IMR-90 (cell line): ENCODE results near the gene ABI3BP. TPM values are rescaled to one million over a fixed set of nuclear protein-coding genes. Genes with fewer than 3 reads are reported as not detected.

Source experiments
- ATAC-seq: fragments of 200-7000 bp; cut with Tn5 transposase; 2 replicates; pipeline ENCODE4 v1.9.1; 2020; ENCODE audit warnings: low read depth, mild to moderate bottlenecking, moderate library complexity
- BruUV-seq: library from RNA; stranded (reverse); fragments of 400-500 nt; replicated peaks from 2 replicates; lab custom pipeline; 2021; lab: Mats Ljungman, UMichigan
- CTCF ChIA-PET: fragments of 300-600 bp; formaldehyde crosslinking; extraction: SDS; loops from one replicate; lab custom pipeline; 2021; ENCODE audit warnings: antibody characterized with exemption; lab: Yijun Ruan, JAX
- POLR2A ChIA-PET: fragments of 300-600 bp; sonication (Branson Sonifier 250); formaldehyde crosslinking; loops from one replicate; lab custom pipeline; 2022; ENCODE audit warnings: antibody characterized with exemption; ENCODE audit not compliant: unreplicated experiment; lab: Charles Lee
- DNase-seq: peaks from one replicate; pipeline ENCODE4 v3.0.0; 2013
- H2AFZ ChIP-seq: replicated peaks from 2 replicates; pipeline ENCODE3; 2013; ENCODE audit warnings: low read length, mild to moderate bottlenecking; ENCODE audit not compliant: poor library complexity
- H2AK5ac ChIP-seq: 2 replicates; pipeline ENCODE4 v1.6.1; 2013; ENCODE audit warnings: low read depth, low read length, inconsistent platforms
- H2AK9ac ChIP-seq: replicated peaks from 2 replicates; pipeline ENCODE3; 2013; ENCODE audit warnings: mild to moderate bottlenecking, low read depth, low read length, moderate library complexity; ENCODE audit not compliant: poor library complexity
- H2BK120ac ChIP-seq: 2 replicates; pipeline ENCODE4 v1.6.1; 2013; ENCODE audit warnings: low read depth, low read length, inconsistent platforms
- H2BK15ac ChIP-seq: 3 replicates; pipeline ENCODE4 v1.6.1; 2013; ENCODE audit warnings: low read depth, low read length, inconsistent platforms
- H2BK20ac ChIP-seq: 2 replicates; pipeline ENCODE4 v1.6.1; 2013; ENCODE audit warnings: low read depth, mild to moderate bottlenecking, inconsistent platforms, low read length, moderate library complexity
- H2BK5ac ChIP-seq: 2 replicates; pipeline ENCODE4 v1.6.1; 2013; ENCODE audit warnings: mild to moderate bottlenecking, low read depth, low read length, inconsistent platforms; ENCODE audit not compliant: poor library complexity, severe bottlenecking
- H3K14ac ChIP-seq: replicated peaks from 2 replicates; pipeline ENCODE4 v1.6.1; 2013; ENCODE audit warnings: low read depth, low read length, inconsistent platforms
- H3K18ac ChIP-seq: 2 replicates; pipeline ENCODE4 v1.6.1; 2013; ENCODE audit warnings: low read depth, low read length, control low read depth
- H3K23ac ChIP-seq: 2 replicates; pipeline ENCODE4 v1.6.1; 2013; ENCODE audit warnings: low read depth, low read length, inconsistent platforms
- H3K27ac ChIP-seq: 2 replicates; pipeline ENCODE4 v1.5.1; 2013; ENCODE audit warnings: mild to moderate bottlenecking, control low read depth, low read length; ENCODE audit not compliant: insufficient read depth
- H3K27me3 ChIP-seq: 2 replicates; pipeline ENCODE4 v1.6.1; 2013; ENCODE audit warnings: low read length; ENCODE audit not compliant: control insufficient read depth, insufficient read depth
- H3K36me3 ChIP-seq: 2 replicates; pipeline ENCODE4 v1.6.1; 2013; ENCODE audit warnings: low read length, mixed read lengths; ENCODE audit not compliant: control insufficient read depth, insufficient read depth
- H3K4ac ChIP-seq: 2 replicates; pipeline ENCODE4 v1.6.1; 2013; ENCODE audit warnings: low read depth, low read length, inconsistent platforms
- H3K4me1 ChIP-seq: 2 replicates; pipeline ENCODE4 v1.6.1; 2013; ENCODE audit warnings: low read length, mixed read lengths; ENCODE audit not compliant: control insufficient read depth, insufficient read depth
- H3K4me2 ChIP-seq: 2 replicates; pipeline ENCODE4 v1.6.1; 2013; ENCODE audit warnings: low read depth, mild to moderate bottlenecking, control low read depth, low read length, moderate library complexity
- H3K4me3 ChIP-seq: 2 replicates; pipeline ENCODE4 v1.5.1; 2013; ENCODE audit warnings: low read depth, mild to moderate bottlenecking, control low read depth, low read length, moderate library complexity; ENCODE audit not compliant: insufficient read depth
- H3K56ac ChIP-seq: 2 replicates; pipeline ENCODE4 v1.6.1; 2013; ENCODE audit warnings: low read length, inconsistent platforms; ENCODE audit not compliant: insufficient read depth; ENCODE audit errors: extremely low read depth
- H3K79me1 ChIP-seq, 2 experiments: 2 replicates each; pipeline ENCODE4 v1.6.1; 2013; ENCODE audit warnings: low read length in 2 of 2, inconsistent platforms in 1 of 2, low read depth in 1 of 2
- H3K9ac ChIP-seq: 2 replicates; pipeline ENCODE4 v1.6.1; 2013; ENCODE audit warnings: low read depth, low read length, control low read depth
- H3K9me1 ChIP-seq: 2 replicates; pipeline ENCODE4 v1.6.1; 2013; ENCODE audit warnings: low read length, inconsistent platforms; ENCODE audit not compliant: insufficient read depth
- H3K9me3 ChIP-seq: 2 replicates; pipeline ENCODE4 v1.6.1; 2013; ENCODE audit warnings: low read length; ENCODE audit not compliant: control insufficient read depth, insufficient read depth
- H4K20me1 ChIP-seq: 2 replicates; pipeline ENCODE4 v1.6.1; 2013; ENCODE audit warnings: low read length, inconsistent platforms; ENCODE audit not compliant: insufficient read depth
- H4K5ac ChIP-seq: 2 replicates; pipeline ENCODE4 v1.6.1; 2013; ENCODE audit warnings: mild to moderate bottlenecking, low read depth, low read length, control low read depth
- H4K8ac ChIP-seq, 2 experiments: 2 replicates each; pipeline ENCODE4 v1.6.1; 2013; ENCODE audit warnings: low read depth in 2 of 2, low read length in 2 of 2, control low read depth in 1 of 2, inconsistent platforms in 1 of 2
- H4K91ac ChIP-seq: 2 replicates; pipeline ENCODE4 v1.6.1; 2013; ENCODE audit warnings: low read depth, low read length, inconsistent platforms; ENCODE audit not compliant: insufficient read depth
- BHLHE40 ChIP-seq: fragments of 150-350 bp; IDR thresholded peaks from 2 replicates; pipeline ENCODE4 v1.6.1; 2016; ENCODE audit warnings: mild to moderate bottlenecking, low read depth, low read length
- CEBPB ChIP-seq: IDR thresholded peaks from 2 replicates; pipeline ENCODE4 v1.6.1; 2012; ENCODE audit warnings: low read depth, low read length, improper control_type of control experiment
- CHD1 ChIP-seq: IDR thresholded peaks from 2 replicates; pipeline ENCODE4 v1.6.1; 2012; ENCODE audit warnings: low read depth, low read length, improper control_type of control experiment
- FOS ChIP-seq: fragments of 150-350 bp; IDR thresholded peaks from 2 replicates; pipeline ENCODE4 v1.6.1; 2016; ENCODE audit warnings: low read depth, low read length
- MAFK ChIP-seq: IDR thresholded peaks from 2 replicates; pipeline ENCODE4 v1.6.1; 2012; ENCODE audit warnings: low read depth, low read length, improper control_type of control experiment
- POLR2A ChIP-seq: IDR thresholded peaks from 2 replicates; pipeline ENCODE4 v1.6.1; 2012; ENCODE audit warnings: mild to moderate bottlenecking, low read depth, low read length
- RCOR1 ChIP-seq: IDR thresholded peaks from 2 replicates; pipeline ENCODE4 v1.6.1; 2012; ENCODE audit warnings: mild to moderate bottlenecking, low read length, improper control_type of control experiment; ENCODE audit not compliant: insufficient replicate concordance
- WGBS, 2 experiments: methylation state at CpG; one replicate each; pipeline versions ENCODE4 v1.1.5 to v1.1.7; 2013; ENCODE audit warnings: missing lambda C conversion rate in 2 of 2; ENCODE audit not compliant: insufficient read length in 1 of 2; ENCODE audit errors: extremely low coverage in 2 of 2; 5-methylcytosine and 5-hydroxymethylcytosine counted together
- dilution Hi-C: fragments of 300-500 bp; cut with HindIII; formaldehyde crosslinking; loops from one replicate; pipeline ENCODE4 v1.14.3; 2018; ENCODE audit warnings: low sequenced_read_pairs; ENCODE audit not compliant: unreplicated experiment
- in situ Hi-C: fragments of 300-500 bp; cut with MboI; formaldehyde crosslinking; loops from 3 replicates; pipeline ENCODE4 v1.14.3; 2019; ENCODE audit warnings: low sequenced_read_pairs, inconsistent platforms, mixed read lengths
- intact Hi-C: fragments of 100-400 bp; cut with micrococcal nuclease; formaldehyde crosslinking; loops from 2 replicates; pipeline ENCODE4 v1.10.0; 2022
- polyA plus RNA-seq, 3 experiments: library from polyadenylated mRNA; depleted of rRNA; stranded (reverse); fragments of >200 nt; gene quantifications; 2 replicates each; pipeline ENCODE4 v1.2.3, GENCODE V29; 2012; ENCODE audit warnings: low replicate concordance in 1 of 3
- total RNA-seq: library from RNA; depleted of rRNA; stranded (reverse); fragments of >200 nt; gene quantifications from 2 replicates; pipeline ENCODE4 v1.2.3, GENCODE V29; 2012

Gene ABI3BP
- total and polyA plus RNA-seq, 2 of the 4 experiments (the other 2 are of a cell fraction), result 3.0 to 26.7 TPM

- Histone ChIP-seq H3K27me3 (no peaks in the 10 kb centered on the region; the same call in 1 of the 2 replicates), H3K4me3 (no peak overlapping the region), H3K56ac (no peak overlapping the region), H2BK120ac (no peak overlapping the region), H3K9me3 (no peaks in the 10 kb centered on the region), H2AK5ac (no peak overlapping the region), H3K36me3 (no peaks in the 10 kb centered on the region), H4K91ac (no peak overlapping the region), H2BK20ac (no peak overlapping the region), H2BK15ac (no peak overlapping the region), H2AFZ (no peak overlapping the region), H2BK5ac (no peak overlapping the region), H3K18ac (no peak overlapping the region), H3K9ac (no peak overlapping the region), H3K79me1 (no peaks in the 10 kb centered on the region), H3K4me1 (no peaks in the 10 kb centered on the region), H3K4me2 (no peak overlapping the region), H4K5ac (no peak overlapping the region), H3K9me1 (0 out of 2 replicates have a peak, but pooled peaks cover 3% of the 10 kb centered on the region), H4K20me1 (no peaks in the 10 kb centered on the region), H2AK9ac (no peak overlapping the region), H3K27ac (no peak overlapping the region), H3K23ac (no peak overlapping the region), H4K8ac (no peak overlapping the region), H3K14ac (no peak overlapping the region), H3K4ac (no peak overlapping the region)
- no peak for ATAC-seq
- 67% methylated on average over 1 of the region's 3 CpGs; no CpG with 5 or more reads in 1 of the 2 experiments for WGBS, 2 experiments
- TF ChIP-seq MAFK (no peak), CHD1 (no peak), FOS (no peak), BHLHE40 (no peak), CEBPB (no peak), RCOR1 (no peak), POLR2A (no peak)
- BruUV-seq, result no TSS peak
- dilution Hi-C loops, result no loop called here
- intact Hi-C loops, result no loop called here
- POLR2A ChIA-PET, result no interaction called here
- CTCF ChIA-PET, result no interaction called here
- in situ Hi-C loops, result no loop called here
- no peak for DNase-seq
Observed at GRCh38 chr3:100769693-100770092, 223.5 kb downstream of the ABI3BP start.
